Measurements from ENCODE around the gene TNFAIP6.
"Not testable (repeated sequence)": the region's sequence is repeated elsewhere in the genome, so short reads cannot be mapped to it uniquely, and the experiment has no call there.

TNFAIP6 gene

GRCh38 chr2:151357359-151357758 is at the start of gene TNFAIP6:
Gene TNFAIP6, plus strand, starts transcription at chr2:151357592. Its CDS starts 75 bp downstream, at chr2:151357667.
- DNase-seq, result peak; percentile 69

- DNase-seq, result not testable (repeated sequence)
Measured at GRCh38 chr2:151310313-151310712, 47.1 kb upstream of the TNFAIP6 start.

GRCh38 chr2:151312440-151312839 is 45.0 kb upstream of the TNFAIP6 start:
- DNase-seq, result not testable (repeated sequence)

- peak; percentile 44 for DNase-seq
Measured at GRCh38 chr2:151315381-151315903, 42.0 kb upstream of the TNFAIP6 start.

GRCh38 chr2:151325581-151326095 is 31.8 kb upstream of the TNFAIP6 start:
- DNase-seq, result no peak

- no peak for DNase-seq
Measured at GRCh38 chr2:151326554-151326953, 30.8 kb upstream of the TNFAIP6 start.

- no peak for DNase-seq
Measured at GRCh38 chr2:151329998-151330397, 27.4 kb upstream of the TNFAIP6 start.

- DNase-seq, result no peak
Measured at GRCh38 chr2:151333083-151333482, 24.3 kb upstream of the TNFAIP6 start.

GRCh38 chr2:151334082-151334815 is 23.1 kb upstream of the TNFAIP6 start:
- no peak for DNase-seq

GRCh38 chr2:151336863-151337371 is 20.5 kb upstream of the TNFAIP6 start:
- DNase-seq, result no peak

GRCh38 chr2:151337643-151338042 is 19.7 kb upstream of the TNFAIP6 start:
- DNase-seq, result no peak

GRCh38 chr2:151338115-151338514 is 19.3 kb upstream of the TNFAIP6 start:
- DNase-seq, result peak; percentile 33

GRCh38 chr2:151343073-151343472 is 14.3 kb upstream of the TNFAIP6 start:
- no peak for DNase-seq

- not testable (repeated sequence) for DNase-seq
Measured at GRCh38 chr2:151344191-151344590, 13.2 kb upstream of the TNFAIP6 start.

- DNase-seq, result no peak
Measured at GRCh38 chr2:151344906-151345305, 12.5 kb upstream of the TNFAIP6 start.

- DNase-seq, result no peak
Measured at GRCh38 chr2:151347294-151347693, 10.1 kb upstream of the TNFAIP6 start.

- DNase-seq, result no peak
Measured at GRCh38 chr2:151347906-151348305, 9.5 kb upstream of the TNFAIP6 start.

- no peak for DNase-seq
Measured at GRCh38 chr2:151350579-151351195, 6.7 kb upstream of the TNFAIP6 start.

- DNase-seq, result no peak
Measured at GRCh38 chr2:151353995-151354394, 3.4 kb upstream of the TNFAIP6 start.

GRCh38 chr2:151354807-151355206 is 2.6 kb upstream of the TNFAIP6 start:
- DNase-seq, result no peak

GRCh38 chr2:151358166-151358970 is 976 bp downstream of the TNFAIP6 start:
- no peak for DNase-seq

GRCh38 chr2:151359768-151360461 is 2.5 kb downstream of the TNFAIP6 start:
- no peak for DNase-seq

All from right hindlimb (tissue), 1 donor.